Psoas muscle (tissue), 8 donors: ENCODE measurements around the gene PDCD1. TPM values are rescaled to one million over a fixed set of nuclear protein-coding genes. Genes with fewer than 3 reads are reported as not detected.
A peak's percentile ranks its signal among the peaks of the same experiment; 100 is the strongest.
"Not testable (repeated sequence)": the region's sequence is repeated elsewhere in the genome, so short reads cannot be mapped to it uniquely, and the experiment has no call there.

Experiments
- ATAC-seq, 4 donors: fragments of 200-7000 bp; cut with Tn5 transposase; one replicate each; pipeline ENCODE4 v1.9.1; 2020; ENCODE audit warnings: moderate library complexity in 3 of 4, mild to moderate bottlenecking in 2 of 4
- DNase-seq, 2 donors: peaks; one replicate each; pipeline ENCODE4 v3.0.0-alpha.2; 2020
- H3K27ac ChIP-seq: fragments of 200-600 bp; one replicate; pipeline ENCODE4 v1.8.0; 2022
- H3K27me3 ChIP-seq, 3 donors: fragments of 200-600 bp in 1 of 3; one replicate each; pipeline versions ENCODE4 v1.6.1 to v1.8.0; 2013 to 2022; ENCODE audit warnings: low read length in 2 of 3, mild to moderate bottlenecking in 2 of 3, moderate library complexity in 1 of 3; ENCODE audit not compliant: insufficient read depth in 3 of 3
- H3K36me3 ChIP-seq, 2 donors: fragments of 200-600 bp in 1 of 2; one replicate each; pipeline versions ENCODE4 v1.6.1 to v1.8.0; 2013 to 2022; ENCODE audit warnings: low read depth in 1 of 2, mild to moderate bottlenecking in 1 of 2, moderate library complexity in 1 of 2; ENCODE audit not compliant: insufficient read depth in 1 of 2
- H3K4me1 ChIP-seq: fragments of 200-600 bp; one replicate; pipeline ENCODE4 v1.8.0; 2022
- H3K4me3 ChIP-seq: fragments of 200-600 bp; one replicate; pipeline ENCODE4 v1.8.0; 2022; ENCODE audit warnings: mild to moderate bottlenecking
- H3K9me3 ChIP-seq: fragments of 200-600 bp; one replicate; pipeline ENCODE4 v1.8.0; 2022
- WGBS, 3 donors: extraction: QIAGEN DNeasy Blood & Tissue Kit; methylation state at CpG; one replicate each; pipeline versions ENCODE4 v1.1.6 to v1.1.7; 2013; 5-methylcytosine and 5-hydroxymethylcytosine counted together
- intact Hi-C, 2 donors: fragments of 100-400 bp; cut with DNase I; formaldehyde crosslinking; loops; one replicate each; pipeline versions ENCODE4 v1.11.0 to v1.14.2; 2022
- polyA plus RNA-seq, 3 donors: library from polyadenylated mRNA; stranded (reverse); fragments of 200-250 nt; gene quantifications; one replicate each; pipeline ENCODE4 v1.2.3, GENCODE V29; 2013
- total RNA-seq, 4 donors: library from RNA; stranded (reverse); fragmentation: NEBNext Ultra II Directional in 2 of 4; extraction: Animal tissue kit (Norgen Biotek cat#: 25700) in 2 of 4; gene quantifications; one replicate each; pipeline versions ENCODE4 v1.2.1 to v1.2.4, GENCODE V29; 2021 to 2023
- TF ChIP-seq, protein P1 (sequence below): fragments of 200-600 bp; IDR thresholded peaks from one replicate; pipeline ENCODE4 v1.8.0; 2022; ENCODE audit warnings: antibody characterized with exemption
- donor health status: healthy with polysubstance abuse.
- donor health status: DM: no; HTN: no; CAD: no; lungs with moderate emphysema.
- donor health status: Bipolar disorder and iron deficiency.
- donor health status: healthy.
- donor health status: DM: yes; HTN: yes; CAD: no.
- donor health status: DM: no; HTN: no; CAD: no.
- donor health status: DM: no; HTN: no; CAD: no.
- donor health status: DM: yes; HTN: yes; CAD: no.

Gene PDCD1
- total and polyA plus RNA-seq, 7 donors, result 0.03 to 0.30 (median 0.06) TPM; not detected in 2

DNA sequence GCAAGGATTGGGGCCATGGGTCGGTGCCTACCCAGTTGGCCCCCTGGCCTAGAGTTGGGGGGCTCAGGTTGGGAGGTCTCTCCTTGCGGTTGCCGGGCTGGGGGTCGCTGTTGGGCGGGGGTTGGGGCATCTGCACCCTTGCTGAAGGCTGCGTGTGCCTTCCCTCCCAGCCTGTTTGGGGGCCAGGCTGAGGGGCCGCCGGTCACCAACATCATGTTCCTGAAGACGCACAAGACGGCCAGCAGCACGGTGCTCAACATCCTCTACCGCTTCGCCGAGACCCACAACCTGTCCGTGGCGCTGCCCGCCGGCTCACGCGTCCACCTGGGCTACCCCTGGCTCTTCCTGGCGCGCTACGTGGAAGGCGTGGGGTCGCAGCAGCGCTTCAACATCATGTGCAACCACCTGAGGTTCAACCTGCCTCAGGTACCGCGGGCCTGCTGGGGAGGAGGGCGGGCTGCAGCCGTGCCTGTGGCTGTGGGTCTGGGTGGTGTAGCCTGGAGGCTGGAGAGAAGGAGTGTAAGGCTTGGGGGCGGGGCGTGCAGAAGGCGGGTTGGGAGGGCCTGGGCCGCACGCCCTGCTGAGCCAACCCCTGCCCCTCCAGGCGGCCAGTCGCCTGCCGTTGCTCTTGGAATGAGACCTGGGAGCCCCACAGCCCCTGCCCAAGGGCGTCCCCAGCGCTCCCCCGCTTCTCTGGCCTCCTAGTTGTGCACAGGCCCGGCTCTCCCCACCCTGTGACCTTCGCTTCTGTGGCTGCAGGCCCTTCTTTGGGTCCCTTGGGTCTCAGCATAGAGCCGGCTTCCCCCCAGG is 56.9 kb downstream of the PDCD1 start:
- DNase-seq (peak in 1 of 2 donors; percentile 11), ATAC-seq (no peak)
- TF ChIP-seq, protein P1, sequence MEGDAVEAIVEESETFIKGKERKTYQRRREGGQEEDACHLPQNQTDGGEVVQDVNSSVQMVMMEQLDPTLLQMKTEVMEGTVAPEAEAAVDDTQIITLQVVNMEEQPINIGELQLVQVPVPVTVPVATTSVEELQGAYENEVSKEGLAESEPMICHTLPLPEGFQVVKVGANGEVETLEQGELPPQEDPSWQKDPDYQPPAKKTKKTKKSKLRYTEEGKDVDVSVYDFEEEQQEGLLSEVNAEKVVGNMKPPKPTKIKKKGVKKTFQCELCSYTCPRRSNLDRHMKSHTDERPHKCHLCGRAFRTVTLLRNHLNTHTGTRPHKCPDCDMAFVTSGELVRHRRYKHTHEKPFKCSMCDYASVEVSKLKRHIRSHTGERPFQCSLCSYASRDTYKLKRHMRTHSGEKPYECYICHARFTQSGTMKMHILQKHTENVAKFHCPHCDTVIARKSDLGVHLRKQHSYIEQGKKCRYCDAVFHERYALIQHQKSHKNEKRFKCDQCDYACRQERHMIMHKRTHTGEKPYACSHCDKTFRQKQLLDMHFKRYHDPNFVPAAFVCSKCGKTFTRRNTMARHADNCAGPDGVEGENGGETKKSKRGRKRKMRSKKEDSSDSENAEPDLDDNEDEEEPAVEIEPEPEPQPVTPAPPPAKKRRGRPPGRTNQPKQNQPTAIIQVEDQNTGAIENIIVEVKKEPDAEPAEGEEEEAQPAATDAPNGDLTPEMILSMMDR, result no peak
- Histone ChIP-seq H3K9me3 (no peaks in the 10 kb centered on the region), H3K4me1 (peaks cover 3% of the 10 kb centered on the region), H3K4me3 (no peak overlapping the region), H3K27me3 (peaks cover 0 to 20% (median 0%) of the 10 kb centered on the region in 3 donors), H3K27ac (no peak overlapping the region), H3K36me3 (no peaks in the 10 kb centered on the region)
- WGBS, 3 donors, result 84 to 88% (median 86%) methylated on average over 38 to 44 of the region's 44 CpGs
- intact Hi-C loops, result no loop called here

DNA sequence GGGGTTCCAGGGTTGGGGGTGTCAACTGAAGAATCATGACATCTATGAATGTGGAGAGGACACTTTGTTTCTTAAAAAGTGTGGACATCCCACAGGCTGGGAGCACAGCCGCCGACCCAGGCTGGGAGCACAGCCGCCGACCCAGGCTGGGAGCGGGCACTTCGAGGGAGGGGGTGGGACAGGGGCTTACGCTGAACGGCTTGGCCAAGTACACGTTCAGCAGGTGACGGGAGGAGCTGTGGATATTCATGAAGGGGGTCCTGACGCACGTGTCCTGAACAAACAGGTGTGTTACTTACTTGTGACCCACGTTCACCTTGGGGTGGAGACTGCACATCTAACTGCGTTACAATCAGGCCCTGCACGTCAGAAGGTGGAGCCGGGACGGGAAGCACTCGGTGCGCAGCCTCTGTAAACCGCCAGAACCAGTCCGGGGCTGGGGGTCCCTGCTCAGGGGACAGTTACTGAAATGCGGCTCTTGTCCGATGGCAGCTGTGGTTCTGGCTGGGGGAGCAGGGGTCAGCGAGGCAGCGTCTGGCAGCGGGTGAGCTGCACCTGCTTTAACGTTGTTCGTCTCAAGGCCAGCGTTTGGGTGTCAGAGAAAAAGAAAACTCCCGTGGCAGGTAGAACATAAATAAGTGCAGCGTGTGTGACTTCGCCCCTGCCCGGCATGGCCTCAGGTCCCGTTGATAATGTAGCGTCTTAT is 58.3 kb downstream of the PDCD1 start:
- intact Hi-C loops, ATAC-seq, H3K4me3 ChIP-seq, H3K4me1 ChIP-seq, H3K27ac ChIP-seq, H3K36me3 ChIP-seq, H3K9me3 ChIP-seq: not testable (repeated sequence)
- H3K27me3 ChIP-seq, result peaks cover 0 to 20% (median 0%) of the 10 kb centered on the region in 3 donors
- DNase-seq, result peak in 1 of 2 donors; percentile 48
- 74 to 77% (median 75%) methylated on average over 35 of the region's 35 CpGs for whole genome bisulfite sequencing, 3 donors

Other genes starting within 250 kb of the PDCD1 start
- gene THAP4, start 221.7 kb downstream of the PDCD1 start, total RNA-seq, result 10 to 100 TPM; 64.9 to 96.7 (median 79.4) TPM
- gene THAP4, start 221.7 kb downstream of the PDCD1 start, polyA plus RNA-seq, result 100 to 1,000 TPM in 1 of 3 donors, 10 to 100 TPM in 2; 86.6 to 133 (median 93.1) TPM
- 10 to 100 TPM; 33.7 to 51.3 (median 37.3) TPM for gene ATG4B, start 221.2 kb downstream of the PDCD1 start, total RNA-seq
- 10 to 100 TPM; 40.0 to 48.3 (median 40.8) TPM for gene ATG4B, start 221.2 kb downstream of the PDCD1 start, polyA plus RNA-seq
- 1 to 10 TPM; 6.4 to 8.5 (median 6.7) TPM for gene DTYMK, start 172.1 kb downstream of the PDCD1 start, total RNA-seq
- gene DTYMK, start 172.1 kb downstream of the PDCD1 start, polyA plus RNA-seq, result 10 to 100 TPM in 2 of 3 donors, 1 to 10 TPM in 1; 8.1 to 24.6 (median 20.0) TPM
- 10 to 100 TPM; 16.7 to 20.5 (median 17.9) TPM for gene ING5, start 156.9 kb downstream of the PDCD1 start, total RNA-seq
- 10 to 100 TPM; 14.5 to 25.4 (median 22.9) TPM for gene ING5, start 156.9 kb downstream of the PDCD1 start, polyA plus RNA-seq
- gene D2HGDH, start 124.3 kb downstream of the PDCD1 start, total RNA-seq, result 10 to 100 TPM; 20.3 to 31.0 (median 23.6) TPM
- gene D2HGDH, start 124.3 kb downstream of the PDCD1 start, polyA plus RNA-seq, result 10 to 100 TPM; 14.1 to 15.6 (median 14.9) TPM
- under 1 TPM in 1 of 4 donors, not detected in 3; 0.16 TPM for gene GAL3ST2, start 82.1 kb downstream of the PDCD1 start, total RNA-seq
- gene GAL3ST2, start 82.1 kb downstream of the PDCD1 start, polyA plus RNA-seq, result under 1 TPM in 1 of 3 donors, not detected in 2; 0.14 TPM
- gene NEU4, start 49.7 kb downstream of the PDCD1 start, total RNA-seq, result 10 to 100 TPM in 2 of 4 donors, 1 to 10 TPM in 1, under 1 TPM in 1; 0.44 to 18.0 (median 9.1) TPM
- gene NEU4, start 49.7 kb downstream of the PDCD1 start, polyA plus RNA-seq, result 10 to 100 TPM in 1 of 3 donors, 1 to 10 TPM in 1, under 1 TPM in 1; 0.73 to 54.6 (median 3.4) TPM
- not detected for gene RTP5, start 10.8 kb upstream of the PDCD1 start, total RNA-seq
- gene RTP5, start 10.8 kb upstream of the PDCD1 start, polyA plus RNA-seq, result under 1 TPM in 1 of 3 donors, not detected in 2; 0.01 TPM